ENCODE data around the gene RANBP3L.
"Not testable (repeated sequence)": the region's sequence is repeated elsewhere in the genome, so short reads cannot be mapped to it uniquely, and the experiment has no call there.

RANBP3L gene

GRCh38 chr5:36301858-36302603 is at the start of gene RANBP3L:
Gene RANBP3L (minus strand): TSS chr5:36301902. CDS start chr5:36301416, 486 bp downstream.
- no peak for DNase-seq (ENCODE audit: low read depth in 2 of 2)

- no peak for DNase-seq (ENCODE audit: low read depth in 2 of 2)
These were observed 45.4 kb upstream of the RANBP3L start for GRCh38 chr5:36346896-36347690.

GRCh38 chr5:36344899-36345298 is 43.2 kb upstream of the RANBP3L start:
- DNase-seq (ENCODE audit: low read depth in 2 of 2) = no peak

- DNase-seq (ENCODE audit: low read depth in 2 of 2) = not testable (repeated sequence)
These were observed 40.0 kb upstream of the RANBP3L start for GRCh38 chr5:36341720-36342119.

- DNase-seq (ENCODE audit: low read depth in 2 of 2) = no peak
These were observed 35.9 kb upstream of the RANBP3L start for GRCh38 chr5:36337597-36337996.

- no peak for DNase-seq (ENCODE audit: low read depth in 2 of 2)
These were observed 32.6 kb upstream of the RANBP3L start for GRCh38 chr5:36334315-36334714.

GRCh38 chr5:36332720-36333119 is 31.0 kb upstream of the RANBP3L start:
- DNase-seq (ENCODE audit: low read depth in 2 of 2) = not testable (repeated sequence)

- no peak for DNase-seq (ENCODE audit: low read depth in 2 of 2)
These were observed 23.5 kb upstream of the RANBP3L start for GRCh38 chr5:36325196-36325595.

GRCh38 chr5:36323926-36324781 is 22.5 kb upstream of the RANBP3L start:
- DNase-seq (ENCODE audit: low read depth in 2 of 2) = no peak

GRCh38 chr5:36312953-36313672 is 11.4 kb upstream of the RANBP3L start:
- no peak for DNase-seq (ENCODE audit: low read depth in 2 of 2)

GRCh38 chr5:36311956-36312355 is 10.3 kb upstream of the RANBP3L start:
- no peak for DNase-seq (ENCODE audit: low read depth in 2 of 2)

- no peak for DNase-seq (ENCODE audit: low read depth in 2 of 2)
These were observed 8.4 kb upstream of the RANBP3L start for GRCh38 chr5:36310138-36310537.

- DNase-seq (ENCODE audit: low read depth in 2 of 2) = no peak
These were observed 4.0 kb upstream of the RANBP3L start for GRCh38 chr5:36305571-36306326.

GRCh38 chr5:36304095-36304805 is 2.5 kb upstream of the RANBP3L start:
- no peak for DNase-seq (ENCODE audit: low read depth in 2 of 2)

GRCh38 chr5:36300927-36301540 is 668 bp downstream of the RANBP3L start:
- no peak for DNase-seq (ENCODE audit: low read depth in 2 of 2)

GRCh38 chr5:36300191-36300926 is 1.3 kb downstream of the RANBP3L start:
- no peak for DNase-seq (ENCODE audit: low read depth in 2 of 2)

GRCh38 chr5:36298552-36298951 is 3.1 kb downstream of the RANBP3L start:
- DNase-seq (ENCODE audit: low read depth in 2 of 2) = no peak

GRCh38 chr5:36297653-36298052 is 4.0 kb downstream of the RANBP3L start:
- DNase-seq (ENCODE audit: low read depth in 2 of 2) = no peak

Data from stimulated activated CD4-positive, alpha-beta T cell treated with anti-CD3 and anti-CD28 coated beads, Interleukin-1b, Interleukin-23, amount 100 ng/mL, for 4 hours (primary cell).